NCI-H1417 treated with DMSO at 0.1 percent for 48 hours (cell line): ENCODE measurements around the gene ERC2.

Experiments used
- DNase-seq: peaks from one replicate; lab custom pipeline; 2025; lab: John Stamatoyannopoulos, UW

ERC2 gene

DNA sequence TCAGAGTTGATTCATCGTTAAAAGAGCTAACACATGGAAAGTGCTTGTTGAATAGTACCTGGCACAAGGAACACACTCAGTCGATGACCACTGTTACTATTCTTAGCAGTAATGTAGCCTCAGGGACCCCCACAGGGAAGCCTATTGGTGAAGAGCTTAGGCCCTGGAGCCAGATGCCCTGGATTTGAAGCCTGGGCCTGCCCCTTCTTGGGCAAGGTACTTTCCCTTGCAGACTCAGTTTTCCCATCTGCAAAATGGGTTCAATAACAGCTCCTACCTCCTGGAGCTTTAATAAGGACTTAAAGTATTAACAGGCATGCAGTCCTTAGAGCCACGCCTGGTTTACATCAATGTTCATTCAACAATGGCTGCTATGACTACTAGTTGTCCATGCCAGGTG is 884.2 kb downstream of the ERC2 start:
- no peak for DNase-seq

GRCh38 chr3:55583475-55583874 is 884.8 kb downstream of the ERC2 start:
- DNase-seq: no peak

DNA sequence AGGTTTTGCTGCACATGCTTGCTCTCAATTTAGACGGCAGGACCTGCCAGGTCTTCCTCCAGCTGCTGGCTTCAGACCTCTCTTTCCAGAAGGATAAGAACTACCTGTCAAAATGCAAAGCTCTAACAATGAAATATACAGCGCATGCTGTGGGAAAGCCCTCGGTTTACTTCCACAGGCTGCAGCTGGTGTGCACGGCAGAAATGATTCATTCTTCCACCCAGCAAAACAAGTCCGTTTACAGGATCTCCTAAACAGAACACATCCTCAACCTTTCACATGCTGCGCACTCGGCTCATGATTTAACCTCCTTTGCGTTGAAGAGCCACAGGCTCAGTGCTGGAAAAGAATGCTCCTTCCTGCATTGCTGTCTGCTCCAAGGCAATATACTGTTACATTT is 888.8 kb downstream of the ERC2 start:
- no peak for DNase-seq

GRCh38 chr3:55576621-55577388 is 891.5 kb downstream of the ERC2 start:
- DNase-seq: no peak

DNA sequence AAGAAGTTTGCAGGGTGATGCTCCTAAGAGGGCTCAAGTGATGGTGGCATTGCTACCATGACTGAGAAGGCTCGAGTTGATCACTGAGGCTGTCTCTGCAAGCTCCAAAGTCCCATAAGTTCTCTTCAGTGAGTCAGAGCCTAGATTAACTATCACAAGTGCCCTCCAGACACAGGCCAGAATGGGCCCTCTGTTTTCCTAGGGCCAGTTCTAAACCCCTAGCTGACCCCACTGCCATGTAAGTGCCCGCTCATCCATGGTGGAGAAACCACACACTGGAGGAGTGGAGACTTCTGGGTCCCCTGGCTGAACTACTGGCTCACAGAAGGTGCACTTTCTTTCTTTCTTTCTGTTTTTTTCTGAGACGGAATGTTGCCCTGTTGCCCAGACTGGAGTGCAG is 893.6 kb downstream of the ERC2 start:
- no peak for DNase-seq

- no peak for DNase-seq
Measured at GRCh38 chr3:55572816-55573215, 895.5 kb downstream of the ERC2 start.

DNA sequence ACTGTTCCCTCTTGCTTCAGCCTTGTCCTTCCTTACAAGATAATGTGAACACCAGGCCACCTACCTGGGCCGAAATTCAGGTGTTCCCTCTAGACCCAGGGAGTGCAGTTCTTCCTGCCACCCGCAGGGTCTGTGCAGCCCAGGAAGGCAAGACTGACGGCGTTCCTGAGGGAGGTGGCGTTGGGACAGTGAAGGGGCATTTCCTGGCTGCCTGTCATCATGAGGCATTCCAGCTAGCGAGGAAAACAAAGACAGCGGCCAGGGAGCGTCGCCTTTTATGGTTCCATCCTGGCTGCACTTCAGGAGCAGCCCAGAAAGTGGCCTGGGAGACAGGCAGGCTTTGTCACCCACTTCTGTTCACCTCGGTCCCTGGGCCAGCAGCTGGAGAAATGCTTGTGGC is 896.4 kb downstream of the ERC2 start:
- DNase-seq: no peak

DNA sequence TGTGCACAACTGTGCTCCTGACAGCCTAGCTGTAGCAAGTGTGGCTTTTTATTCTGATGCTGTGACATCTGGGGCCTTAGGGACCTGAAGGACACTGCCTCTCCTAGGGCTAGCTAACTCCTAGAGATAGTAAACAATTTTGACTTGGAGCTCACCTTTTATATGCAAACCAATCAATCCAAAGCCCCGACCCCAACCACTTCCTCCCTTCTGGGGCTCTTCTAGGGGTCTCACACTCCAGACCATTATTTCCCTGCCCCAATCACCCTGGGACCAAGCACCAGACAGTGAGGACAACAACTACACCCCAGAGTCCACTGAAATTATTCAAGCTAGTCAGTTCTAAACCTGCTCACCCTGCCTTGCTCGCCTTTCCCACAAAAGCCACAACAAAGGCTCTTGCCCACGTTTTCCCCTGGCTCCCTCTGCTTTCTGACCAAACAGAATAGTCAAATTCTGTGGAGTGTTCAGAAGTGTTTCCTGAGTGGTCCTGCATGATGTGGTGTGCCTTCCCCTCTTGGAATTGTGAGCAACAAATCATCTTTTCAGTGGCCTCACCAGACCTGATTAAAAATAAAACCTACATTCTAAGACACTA is 897.0 kb downstream of the ERC2 start:
- DNase-seq: no peak

DNA sequence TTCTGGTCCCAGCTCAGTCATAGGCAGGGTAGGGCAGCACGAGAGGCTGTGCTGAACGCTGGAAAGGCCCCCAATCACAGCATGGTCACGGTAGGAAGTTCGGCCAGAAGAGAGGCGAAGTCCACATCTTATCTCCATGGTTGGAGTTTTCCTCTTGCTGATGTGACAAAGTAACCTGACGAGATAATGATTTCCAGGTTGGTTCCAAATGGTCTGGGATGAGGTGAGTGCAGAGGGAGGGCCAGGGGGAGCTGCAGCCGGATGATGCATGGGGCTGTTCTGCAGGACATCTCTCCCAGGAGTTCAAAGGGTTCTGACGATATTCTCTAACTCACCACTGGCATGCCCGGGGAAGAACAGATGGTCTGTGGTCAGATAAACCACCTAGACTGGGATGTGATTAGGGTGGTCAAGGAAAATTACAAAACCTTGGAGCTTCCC is 898.0 kb downstream of the ERC2 start:
- no peak for DNase-seq

DNA sequence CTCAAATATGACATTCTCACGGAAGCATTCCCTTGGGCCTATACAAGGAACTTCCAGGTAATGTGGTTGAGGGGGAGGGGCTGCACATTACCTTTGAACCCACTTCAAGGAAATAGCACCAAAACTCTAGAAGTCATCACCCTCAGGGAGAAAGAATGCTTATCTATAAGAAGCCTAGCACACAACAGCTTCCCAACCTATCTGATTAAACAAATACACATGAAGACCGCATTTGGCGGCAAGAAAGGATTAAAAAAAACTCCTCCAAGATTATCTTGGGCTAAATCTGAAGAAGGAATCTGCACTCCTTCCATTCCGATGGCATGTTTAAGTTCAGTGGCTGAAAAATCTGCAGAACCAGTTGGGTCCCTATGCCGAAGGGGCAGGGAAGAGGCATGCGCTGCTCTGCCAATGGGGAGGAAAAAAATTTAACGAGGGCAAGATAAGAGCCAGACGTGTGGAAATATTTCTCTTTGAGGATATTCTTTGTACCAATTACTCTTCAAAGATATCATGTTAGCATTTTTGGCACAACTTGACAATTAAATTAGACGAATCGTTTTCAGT is 899.2 kb downstream of the ERC2 start:
- DNase-seq: no peak

- DNase-seq: no peak
Measured at GRCh38 chr3:55567615-55568014, 900.7 kb downstream of the ERC2 start.

DNA sequence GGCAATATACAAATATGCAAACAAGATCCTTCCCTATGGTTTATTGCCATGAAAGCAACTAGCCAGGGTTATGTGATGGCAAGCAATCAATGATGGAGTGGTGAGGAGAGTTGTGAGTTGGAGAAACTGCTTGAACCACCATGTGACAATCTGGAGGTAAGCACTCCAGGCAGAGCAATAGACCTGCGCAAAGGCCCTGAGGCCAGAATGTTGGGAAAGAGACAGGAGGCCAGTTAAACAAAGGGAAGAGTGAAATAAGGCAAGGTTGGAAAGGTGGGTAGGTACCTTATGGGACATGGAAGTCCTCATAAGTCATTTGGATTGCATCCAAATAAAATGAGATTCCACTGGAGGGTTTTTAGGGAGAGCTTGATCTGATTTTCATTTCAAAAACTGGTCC is 901.1 kb downstream of the ERC2 start:
- DNase-seq: no peak

GRCh38 chr3:55565521-55565920 is 902.7 kb downstream of the ERC2 start:
- no peak for DNase-seq

DNA sequence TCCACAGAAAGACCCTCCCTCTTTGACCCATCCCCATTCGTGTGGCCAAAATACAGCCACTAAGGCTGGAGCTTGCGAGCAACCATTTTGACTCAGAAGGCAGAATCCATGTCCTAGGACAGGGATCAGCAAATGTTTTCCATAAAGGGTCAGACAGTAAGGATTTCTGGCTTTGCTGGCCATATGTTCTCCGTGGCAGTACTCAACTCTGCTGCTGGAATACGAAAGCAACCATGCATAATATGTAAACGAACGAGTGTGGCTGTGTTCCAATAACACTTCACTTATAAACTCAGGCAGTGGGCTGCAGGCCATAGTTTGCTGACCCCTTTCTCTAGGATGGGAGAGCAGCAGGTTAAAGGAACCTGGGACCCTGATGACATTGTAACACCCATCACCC is 903.5 kb downstream of the ERC2 start:
- DNase-seq: no peak

GRCh38 chr3:55562700-55563099 is 905.6 kb downstream of the ERC2 start:
- no peak for DNase-seq

- no peak for DNase-seq
Measured at GRCh38 chr3:55559500-55560423, 908.5 kb downstream of the ERC2 start.

DNA sequence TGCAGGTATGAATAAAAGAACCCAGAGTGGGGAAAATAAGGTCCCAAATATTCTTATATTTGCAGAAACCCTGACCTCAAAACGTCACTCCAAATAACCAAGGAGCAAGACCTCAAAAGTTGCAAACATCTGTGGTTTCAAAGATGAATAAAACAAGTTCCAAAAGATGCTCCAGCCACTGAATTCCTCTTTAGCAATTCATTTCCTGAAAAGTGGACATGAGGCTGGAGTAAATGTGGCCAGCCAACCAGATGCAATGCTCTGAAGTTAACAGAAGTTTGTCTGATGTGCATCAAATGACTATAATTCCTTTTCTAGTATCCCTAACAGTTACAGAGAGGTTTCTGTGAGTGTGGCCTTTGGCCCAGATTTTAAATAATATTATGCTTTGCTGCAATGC is 910.0 kb downstream of the ERC2 start:
- no peak for DNase-seq

GRCh38 chr3:55557549-55557948 is 910.7 kb downstream of the ERC2 start:
- no peak for DNase-seq

- no peak for DNase-seq
Measured at GRCh38 chr3:55556619-55557537, 911.4 kb downstream of the ERC2 start.

DNA sequence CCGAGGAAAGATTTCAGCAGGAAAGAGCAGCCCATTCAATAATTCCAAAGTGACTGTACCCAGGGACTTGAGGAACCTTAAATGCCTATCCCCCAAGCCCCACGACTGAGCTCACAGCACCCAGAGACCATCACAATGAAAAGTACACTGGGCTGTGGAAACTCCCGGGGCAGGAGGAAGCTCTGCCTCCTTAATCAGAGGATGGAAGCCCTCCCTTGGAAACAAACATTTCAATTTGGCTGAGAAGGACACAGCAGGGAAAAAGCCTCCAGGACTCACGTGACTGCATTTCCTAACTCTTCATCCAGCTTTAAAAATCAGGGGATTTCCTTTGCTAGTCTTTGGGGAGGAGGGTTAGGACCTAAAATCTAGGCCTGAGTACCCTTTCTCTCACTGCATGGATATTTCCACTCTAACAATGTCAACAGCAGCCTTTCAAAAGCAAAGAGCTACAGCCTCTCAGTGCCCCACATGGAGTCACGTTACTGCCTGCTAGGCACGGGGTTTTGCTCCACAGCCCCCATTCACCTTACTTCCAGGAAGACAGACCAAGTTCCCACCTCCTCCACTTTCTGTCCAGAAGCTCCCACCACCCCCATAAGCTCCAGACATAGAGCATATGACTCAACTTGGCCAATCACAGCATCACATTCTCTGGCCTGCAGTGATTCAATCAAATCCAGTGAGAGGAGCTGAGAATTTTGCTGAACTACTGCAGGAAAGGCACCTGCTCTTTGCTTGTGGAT is 912.2 kb downstream of the ERC2 start:
- DNase-seq: no peak
